Central memory CD8-positive, alpha-beta T cell (primary cell): Measurements from ENCODE around the gene EZR.
"Not testable (repeated sequence)": the region's sequence is repeated elsewhere in the genome, so short reads cannot be mapped to it uniquely, and the experiment has no call there.

Experiments used
- ATAC-seq: fragments of 150-1000 bp; cut with Tn5 transposase; replicated peaks from 2 replicates; pipeline ENCODE4 v1.10.0; 2022; ENCODE audit warnings: mild to moderate bottlenecking, moderate FRiP score, moderate number of reproducible peaks; ENCODE audit not compliant: poor library complexity, severe bottlenecking; ENCODE audit errors: extremely low read depth
- DNase-seq, 2 donors: peaks; one replicate each; pipeline ENCODE4 v3.0.0; 2021; ENCODE audit warnings: low spot score in 2 of 2
- H3K27ac Mint-ChIP-seq: one replicate; pipeline ENCODE4 v1.8.0; 2022; ENCODE audit warnings: low read depth, mild to moderate bottlenecking, moderate library complexity, mixed read lengths
- H3K27me3 Mint-ChIP-seq: one replicate; pipeline ENCODE4 v1.8.0; 2022; ENCODE audit warnings: mixed read lengths
- H3K36me3 Mint-ChIP-seq: one replicate; pipeline ENCODE4 v1.8.0; 2022; ENCODE audit warnings: mild to moderate bottlenecking, moderate library complexity, mixed read lengths; ENCODE audit not compliant: insufficient read depth
- H3K4me1 Mint-ChIP-seq: one replicate; pipeline ENCODE4 v1.8.0; 2022; ENCODE audit warnings: mixed read lengths
- H3K4me3 Mint-ChIP-seq: one replicate; pipeline ENCODE4 v1.8.0; 2022; ENCODE audit warnings: mild to moderate bottlenecking, moderate library complexity, mixed read lengths
- H3K9me3 Mint-ChIP-seq: one replicate; pipeline ENCODE4 v1.8.0; 2022; ENCODE audit warnings: mixed read lengths

The EZR gene

DNA sequence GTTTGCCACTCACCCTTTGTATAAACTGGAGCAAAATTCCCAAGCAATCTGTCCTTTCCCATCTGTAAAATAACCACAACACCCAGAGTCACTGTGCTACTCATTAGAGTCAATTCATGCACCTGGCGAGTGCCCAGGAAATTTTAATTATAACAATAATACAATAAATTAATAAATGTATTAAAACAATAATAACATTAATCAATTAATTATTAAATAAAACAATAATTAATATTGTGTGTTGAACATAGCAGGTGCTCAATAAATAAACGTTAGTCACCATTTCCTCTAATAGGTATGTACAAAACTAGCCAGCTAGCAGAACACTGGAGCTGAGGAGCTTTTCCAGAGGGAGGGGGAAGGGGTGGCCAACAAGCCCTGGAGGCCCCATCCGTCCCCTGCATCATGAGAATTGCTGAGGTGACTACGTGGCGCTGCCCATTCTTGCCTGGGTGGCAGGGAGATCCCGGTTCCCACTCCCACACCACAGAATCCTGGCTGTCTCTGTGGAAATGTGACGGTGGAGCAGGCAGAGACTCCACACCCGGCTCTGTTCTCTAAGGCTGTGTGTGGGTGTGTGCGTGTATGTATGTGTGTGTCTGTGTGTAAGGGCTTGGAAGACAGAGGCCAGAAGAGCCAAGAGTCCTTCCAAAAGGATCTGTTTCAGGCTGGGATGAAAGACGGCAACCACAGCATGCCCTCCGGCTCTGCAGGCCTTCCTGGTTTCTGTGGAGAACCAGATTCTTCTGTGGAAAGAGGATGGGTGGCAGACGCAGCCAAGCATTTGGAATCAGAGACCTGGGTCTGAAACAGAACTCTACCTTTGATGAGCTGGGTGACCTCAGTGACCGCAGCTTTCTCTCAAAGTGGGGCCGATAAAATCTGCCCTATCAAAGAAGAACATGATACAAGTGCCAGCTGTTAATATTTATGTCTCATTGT, 18.8 kb upstream of the EZR start:
- ATAC-seq: no peak
- no peak for DNase-seq
- H3K4me3 Mint-ChIP-seq: no peak overlapping the region
- peaks cover 13% of the 10 kb centered on the region for H3K27me3 Mint-ChIP-seq
- no peaks in the 10 kb centered on the region for H3K36me3 Mint-ChIP-seq
- H3K4me1 Mint-ChIP-seq: peaks cover 17% of the 10 kb centered on the region
- H3K27ac Mint-ChIP-seq: no peak overlapping the region
- no peaks in the 10 kb centered on the region for H3K9me3 Mint-ChIP-seq

DNA sequence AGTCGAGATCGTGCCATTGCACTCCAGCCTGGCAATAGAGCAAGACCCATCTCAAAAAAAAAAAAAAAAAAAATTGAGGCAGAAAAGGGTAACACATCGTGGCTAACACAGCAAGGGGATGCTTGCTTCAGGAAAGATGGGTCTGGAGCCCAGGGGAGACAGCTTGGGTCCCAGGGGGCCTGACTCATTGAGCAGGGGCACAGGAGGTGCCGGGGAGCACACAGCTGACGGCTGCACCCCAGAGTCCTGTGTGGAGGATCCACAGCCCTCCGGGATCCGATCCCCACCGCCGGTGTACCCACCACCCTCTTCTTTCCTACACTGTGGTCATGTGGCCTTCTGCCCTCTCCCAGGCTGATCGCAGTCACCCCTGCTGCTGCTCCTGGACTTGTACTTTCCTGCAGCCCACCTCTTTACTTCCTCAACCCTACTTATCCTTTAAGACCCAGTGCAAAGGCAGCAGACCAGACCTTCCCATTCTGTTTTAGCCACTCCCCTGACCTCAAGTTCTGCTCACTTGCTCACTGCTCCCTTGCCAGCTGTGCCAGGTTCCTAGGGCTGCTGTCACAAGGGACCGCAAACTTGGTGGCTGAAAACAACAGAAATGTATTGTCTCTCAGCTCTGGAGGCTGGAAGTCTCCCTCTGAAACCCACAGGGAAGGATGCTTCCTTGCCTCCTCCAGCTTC, 17.6 kb upstream of the EZR start:
- H3K4me3 Mint-ChIP-seq: no peak overlapping the region
- peaks cover 13% of the 10 kb centered on the region for H3K27me3 Mint-ChIP-seq
- DNase-seq (no peak), ATAC-seq (no peak)
- no peaks in the 10 kb centered on the region for H3K36me3 Mint-ChIP-seq
- no peaks in the 10 kb centered on the region for H3K9me3 Mint-ChIP-seq
- H3K4me1 Mint-ChIP-seq: peaks cover 17% of the 10 kb centered on the region
- H3K27ac Mint-ChIP-seq: peak overlapping the region; percentile 9

GRCh38 chr6:158835616-158836221, 16.6 kb upstream of the EZR start:
- Mint-ChIP-seq H3K4me1 (peaks cover 17% of the 10 kb centered on the region), H3K4me3 (no peak overlapping the region), H3K27ac (no peak overlapping the region), H3K9me3 (no peaks in the 10 kb centered on the region), H3K27me3 (peaks cover 13% of the 10 kb centered on the region), H3K36me3 (no peaks in the 10 kb centered on the region)
- ATAC-seq: no peak
- no peak for DNase-seq

GRCh38 chr6:158834675-158835385, 15.7 kb upstream of the EZR start:
- H3K9me3 Mint-ChIP-seq: no peaks in the 10 kb centered on the region
- no peak overlapping the region for H3K4me3 Mint-ChIP-seq
- H3K4me1 Mint-ChIP-seq: peaks cover 13% of the 10 kb centered on the region
- no peak overlapping the region for H3K27ac Mint-ChIP-seq
- peaks cover 13% of the 10 kb centered on the region for H3K27me3 Mint-ChIP-seq
- H3K36me3 Mint-ChIP-seq: no peaks in the 10 kb centered on the region
- ATAC-seq: no peak
- no peak for DNase-seq

DNA sequence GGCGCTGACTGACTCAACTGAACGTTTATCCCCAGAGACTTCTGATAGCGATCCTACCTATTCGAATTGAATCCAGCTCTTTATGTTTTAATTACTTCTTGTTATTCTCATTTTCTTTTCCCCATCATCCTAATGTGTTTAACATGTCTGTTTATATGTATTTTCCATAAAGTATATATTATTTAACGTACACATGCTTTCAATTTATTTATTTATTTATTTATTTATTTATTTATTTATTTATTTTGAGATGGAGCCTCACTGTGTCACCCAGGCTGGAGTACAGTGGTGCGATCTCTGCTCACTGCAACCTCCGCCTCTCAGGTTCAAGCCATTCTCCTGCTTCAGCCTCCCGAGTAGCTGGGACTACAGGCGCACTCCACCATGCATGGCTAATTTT, 13.6 kb upstream of the EZR start:
- not testable (repeated sequence) for ATAC-seq, H3K9me3 Mint-ChIP-seq, DNase-seq, H3K4me3 Mint-ChIP-seq, H3K36me3 Mint-ChIP-seq
- Mint-ChIP-seq H3K27me3 (peaks cover 13% of the 10 kb centered on the region), H3K4me1 (peaks cover 13% of the 10 kb centered on the region), H3K27ac (peak overlapping the region; percentile 44)

DNA sequence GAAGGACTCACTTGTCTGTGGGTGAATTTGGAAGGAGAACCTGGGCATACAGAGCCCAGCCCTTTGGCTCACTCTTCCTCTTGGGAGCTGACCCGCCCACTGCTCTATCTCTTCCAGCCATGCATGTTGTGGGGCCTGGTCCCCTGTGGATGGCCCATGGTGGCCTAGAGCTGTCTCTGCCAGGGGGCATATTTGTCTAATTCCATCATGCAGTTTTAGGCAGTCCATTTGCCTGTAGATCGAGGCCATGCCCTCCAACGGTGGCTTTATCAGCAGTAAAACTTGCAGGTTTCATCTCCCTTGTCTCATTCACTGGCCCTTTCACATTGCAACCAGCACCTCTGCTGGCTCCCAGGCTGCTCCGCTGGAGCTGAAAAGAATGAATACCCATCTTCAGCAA, 12.9 kb upstream of the EZR start:
- H3K4me1 Mint-ChIP-seq: peaks cover 13% of the 10 kb centered on the region
- ATAC-seq (no peak), DNase-seq (no peak)
- H3K27me3 Mint-ChIP-seq: peaks cover 13% of the 10 kb centered on the region
- no peak overlapping the region for H3K4me3 Mint-ChIP-seq
- H3K9me3 Mint-ChIP-seq: no peaks in the 10 kb centered on the region
- no peak overlapping the region for H3K27ac Mint-ChIP-seq
- no peaks in the 10 kb centered on the region for H3K36me3 Mint-ChIP-seq

- peaks cover 13% of the 10 kb centered on the region for H3K4me1 Mint-ChIP-seq
- H3K27ac Mint-ChIP-seq: no peak overlapping the region
- peaks cover 13% of the 10 kb centered on the region for H3K27me3 Mint-ChIP-seq
- H3K4me3 Mint-ChIP-seq: no peak overlapping the region
- no peak for DNase-seq
- ATAC-seq: no peak
- H3K9me3 Mint-ChIP-seq: no peaks in the 10 kb centered on the region
- H3K36me3 Mint-ChIP-seq: no peaks in the 10 kb centered on the region
These were observed 12.4 kb upstream of the EZR start for GRCh38 chr6:158831571-158831970.

DNA sequence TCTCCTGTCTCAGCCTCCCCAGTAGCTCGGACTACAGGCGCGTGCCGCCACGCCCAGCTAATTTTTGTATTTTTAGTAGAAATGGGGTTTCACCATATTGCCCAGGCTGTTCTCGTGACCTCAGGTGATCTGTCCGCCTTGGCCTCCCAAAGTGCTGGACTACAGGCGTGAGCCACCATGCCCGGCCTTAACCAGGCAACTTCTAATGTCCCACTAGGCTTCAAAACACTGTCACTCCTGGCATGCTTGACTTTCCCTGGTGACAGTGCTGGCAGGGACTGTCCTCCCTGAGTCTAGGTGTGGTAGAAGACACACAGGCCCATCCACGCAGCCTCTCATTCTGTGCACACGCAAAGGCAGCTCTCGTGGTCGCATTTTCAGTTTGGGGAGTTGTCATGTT, 11.6 kb upstream of the EZR start:
- DNase-seq: no peak
- no peaks in the 10 kb centered on the region for H3K9me3 Mint-ChIP-seq
- peaks cover 12% of the 10 kb centered on the region for H3K27me3 Mint-ChIP-seq
- H3K36me3 Mint-ChIP-seq: no peaks in the 10 kb centered on the region
- peaks cover 16% of the 10 kb centered on the region for H3K4me1 Mint-ChIP-seq
- no peak overlapping the region for H3K4me3 Mint-ChIP-seq
- ATAC-seq: no peak
- no peak overlapping the region for H3K27ac Mint-ChIP-seq

GRCh38 chr6:158828807-158829206, 9.6 kb upstream of the EZR start:
- Mint-ChIP-seq H3K36me3 (no peaks in the 10 kb centered on the region), H3K27me3 (no peaks in the 10 kb centered on the region), H3K4me1 (peaks cover 5% of the 10 kb centered on the region), H3K9me3 (no peaks in the 10 kb centered on the region), H3K27ac (no peak overlapping the region), H3K4me3 (no peak overlapping the region)
- no peak for DNase-seq
- no peak for ATAC-seq

- DNase-seq (no peak), ATAC-seq (no peak)
- Mint-ChIP-seq H3K36me3 (no peaks in the 10 kb centered on the region), H3K4me3 (no peak overlapping the region), H3K4me1 (peaks cover 12% of the 10 kb centered on the region), H3K27me3 (no peaks in the 10 kb centered on the region), H3K27ac (no peak overlapping the region), H3K9me3 (no peaks in the 10 kb centered on the region)
These were observed 7.8 kb upstream of the EZR start for GRCh38 chr6:158826819-158827501.

- Mint-ChIP-seq H3K36me3 (no peaks in the 10 kb centered on the region), H3K9me3 (no peaks in the 10 kb centered on the region), H3K4me1 (peaks cover 12% of the 10 kb centered on the region), H3K27ac (no peak overlapping the region), H3K4me3 (no peak overlapping the region), H3K27me3 (no peaks in the 10 kb centered on the region)
- DNase-seq (no peak), ATAC-seq (no peak)
These were observed 6.8 kb upstream of the EZR start for GRCh38 chr6:158825951-158826306.
